ENCODE results near the gene LGALS3BP.

The LGALS3BP gene

DNA sequence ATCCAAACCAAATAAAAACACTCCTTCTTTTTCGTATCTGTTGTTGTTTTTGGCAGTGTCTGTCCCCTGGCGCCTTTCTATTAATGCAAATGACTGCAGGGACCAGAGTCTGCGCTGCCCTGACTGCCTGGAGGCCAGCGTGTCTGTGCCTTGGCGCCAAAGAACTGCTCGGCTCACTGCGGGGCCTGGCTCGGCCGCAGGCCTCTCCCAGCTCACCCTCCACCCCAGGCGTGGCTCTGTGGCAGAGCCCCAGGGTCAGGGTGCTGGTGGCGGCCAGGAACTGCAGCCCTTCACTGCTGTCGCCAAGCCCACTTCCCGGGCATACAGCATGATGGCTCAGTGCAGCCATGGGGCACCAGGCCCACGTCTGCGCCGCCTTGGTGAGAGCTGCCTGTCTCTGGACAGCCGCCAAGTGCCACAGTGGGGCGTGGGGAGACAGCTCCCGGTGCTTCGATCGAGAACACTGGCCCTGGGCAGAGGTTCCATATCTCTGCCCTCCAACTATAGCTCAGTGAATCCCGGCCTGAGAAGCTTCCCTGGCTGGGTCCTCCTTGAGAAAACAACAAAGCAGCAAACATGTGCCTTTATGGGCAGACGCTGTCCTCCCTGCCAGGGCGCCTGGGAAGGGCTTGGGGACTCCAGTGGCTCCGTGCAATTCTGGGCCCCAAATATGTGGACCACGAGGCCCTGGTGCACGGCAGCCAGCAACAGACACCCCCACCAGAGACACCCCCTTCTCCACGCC is 18.8 kb upstream of the LGALS3BP start:
- DNase-seq: no peak

DNA sequence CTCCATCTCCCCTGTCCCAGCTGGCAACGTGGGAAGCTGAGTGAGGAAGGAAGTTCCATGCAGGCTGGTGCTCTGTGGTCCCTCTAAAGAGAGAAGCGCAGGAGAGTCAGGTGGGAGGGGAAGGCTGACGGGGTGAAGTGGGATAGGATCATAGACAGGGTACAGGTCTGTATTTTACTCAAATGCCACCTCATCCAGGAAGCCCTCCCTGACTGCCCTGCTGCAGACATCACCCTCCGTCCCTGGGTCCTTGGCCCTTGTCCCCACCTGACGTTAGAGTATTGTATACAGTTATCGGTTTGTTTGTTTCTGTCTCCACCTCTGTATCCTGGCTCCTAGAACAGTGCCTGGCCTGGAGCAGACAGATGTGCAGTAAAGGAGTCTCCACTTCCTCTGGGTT is 18.2 kb upstream of the LGALS3BP start:
- no peak for DNase-seq

DNA sequence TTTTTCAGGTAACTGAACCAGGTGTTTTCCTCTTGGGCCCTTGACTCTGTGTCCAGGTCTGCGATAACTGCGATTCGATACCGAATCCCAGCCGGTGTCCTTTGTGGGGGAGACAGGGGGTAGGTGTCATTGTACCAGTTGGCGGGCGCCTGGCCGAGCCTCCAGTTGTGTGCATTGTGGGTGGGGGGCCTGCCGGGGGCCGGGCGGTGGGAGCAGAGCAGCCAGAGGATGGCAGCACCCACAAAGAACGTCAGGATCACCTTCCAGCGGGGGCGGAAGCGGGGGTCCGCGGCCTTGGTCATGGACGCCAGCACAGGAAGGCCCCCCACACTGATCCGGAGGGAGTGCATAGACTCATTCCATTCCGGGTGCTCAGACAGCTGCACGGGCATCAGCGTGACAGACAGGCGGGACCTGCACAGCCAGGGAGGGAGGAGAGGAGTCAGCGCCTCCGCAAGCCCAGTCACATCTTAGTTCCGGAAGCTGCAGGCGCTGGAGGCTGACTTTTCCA is 17.6 kb upstream of the LGALS3BP start:
- no peak for DNase-seq

DNA sequence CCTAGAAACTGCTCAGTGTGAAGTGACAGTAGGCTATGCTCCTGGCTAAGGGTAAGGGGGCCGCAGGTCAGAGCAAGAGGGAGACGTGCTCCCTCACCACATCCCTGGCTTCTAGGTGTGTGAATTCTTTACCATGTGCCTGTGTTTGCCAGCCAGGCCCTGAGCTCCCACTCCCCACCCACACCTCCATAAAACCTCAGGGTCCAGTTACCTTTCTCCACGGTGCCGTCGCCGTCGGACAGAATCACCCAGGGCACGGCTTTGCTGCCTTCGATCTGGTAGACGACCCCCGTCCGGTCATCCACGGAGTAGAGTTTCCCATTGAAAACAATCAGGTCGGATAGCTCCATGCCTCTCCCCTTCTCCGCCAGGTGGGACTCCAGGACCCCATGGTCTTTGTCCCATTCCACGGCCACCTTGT is 17.1 kb upstream of the LGALS3BP start:
- DNase-seq: no peak

DNA sequence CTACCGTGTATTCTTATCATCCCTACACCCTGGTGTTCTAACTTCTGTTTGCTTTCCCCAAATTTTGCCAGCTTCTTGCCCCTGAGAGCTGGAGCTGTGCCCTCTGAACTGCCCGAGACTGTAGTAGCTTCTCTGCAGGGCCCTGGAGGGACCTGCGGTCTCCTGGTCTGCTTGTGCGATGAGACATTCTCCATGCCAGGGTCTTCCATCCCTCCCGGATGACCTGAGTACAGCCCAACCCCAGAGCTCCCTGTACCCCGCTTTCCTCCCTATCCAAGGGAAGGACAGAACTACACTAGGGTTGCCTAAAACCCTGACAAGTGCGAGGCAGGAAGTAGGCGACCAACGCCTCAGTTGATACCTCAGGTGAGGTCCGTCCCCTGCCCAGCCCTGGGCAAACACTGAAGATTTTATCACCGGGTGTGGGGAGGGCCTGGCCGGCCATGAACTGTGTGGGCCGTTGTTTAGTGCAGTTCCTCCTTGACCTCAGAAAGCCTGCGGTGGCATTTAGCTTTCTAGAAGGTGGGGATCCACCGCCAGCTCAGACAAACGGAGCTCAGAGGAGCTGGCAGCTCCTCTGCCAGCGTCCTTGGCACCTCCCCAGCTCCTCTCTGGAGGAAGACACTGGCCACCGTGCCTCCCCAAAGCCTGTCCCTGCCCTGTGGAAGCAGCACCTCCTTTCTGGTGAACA is 16.2 kb upstream of the LGALS3BP start:
- DNase-seq: no peak

DNA sequence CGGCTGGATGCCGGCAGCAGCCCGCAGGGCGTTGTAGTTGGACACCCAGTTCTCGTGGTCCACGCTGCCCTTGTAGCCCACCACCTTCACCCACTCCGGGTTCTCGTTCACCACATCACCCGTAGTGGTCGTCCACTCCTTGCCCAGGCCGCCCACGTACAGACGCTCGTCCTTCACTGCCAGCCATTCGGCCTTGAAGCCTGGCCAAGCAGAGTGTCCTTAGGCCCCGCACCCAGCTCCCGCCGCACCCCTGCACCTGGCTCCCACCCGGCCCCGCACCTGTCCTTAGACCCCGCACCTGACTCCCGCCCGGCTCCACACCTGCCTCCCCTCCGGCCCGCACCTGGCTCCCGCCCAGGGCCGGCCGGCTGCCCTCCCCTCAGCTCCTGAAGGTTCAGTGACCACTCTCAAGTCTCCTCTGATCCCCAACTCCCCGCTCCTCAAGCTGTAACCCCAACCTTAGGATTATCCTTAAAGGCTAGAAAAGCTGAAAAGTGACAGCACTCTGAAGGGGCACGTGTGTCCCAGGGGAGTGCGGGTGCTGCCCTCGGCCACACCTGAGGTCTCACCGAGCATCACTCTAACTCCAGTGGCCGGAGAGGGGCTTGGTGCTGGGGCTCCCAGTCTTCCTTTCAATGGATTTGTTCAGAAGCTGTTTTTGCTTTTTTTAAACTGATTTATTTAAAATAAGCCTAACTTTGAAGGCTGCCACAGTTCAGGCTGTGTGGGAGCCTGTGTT is 15.5 kb upstream of the LGALS3BP start:
- no peak for DNase-seq

DNA sequence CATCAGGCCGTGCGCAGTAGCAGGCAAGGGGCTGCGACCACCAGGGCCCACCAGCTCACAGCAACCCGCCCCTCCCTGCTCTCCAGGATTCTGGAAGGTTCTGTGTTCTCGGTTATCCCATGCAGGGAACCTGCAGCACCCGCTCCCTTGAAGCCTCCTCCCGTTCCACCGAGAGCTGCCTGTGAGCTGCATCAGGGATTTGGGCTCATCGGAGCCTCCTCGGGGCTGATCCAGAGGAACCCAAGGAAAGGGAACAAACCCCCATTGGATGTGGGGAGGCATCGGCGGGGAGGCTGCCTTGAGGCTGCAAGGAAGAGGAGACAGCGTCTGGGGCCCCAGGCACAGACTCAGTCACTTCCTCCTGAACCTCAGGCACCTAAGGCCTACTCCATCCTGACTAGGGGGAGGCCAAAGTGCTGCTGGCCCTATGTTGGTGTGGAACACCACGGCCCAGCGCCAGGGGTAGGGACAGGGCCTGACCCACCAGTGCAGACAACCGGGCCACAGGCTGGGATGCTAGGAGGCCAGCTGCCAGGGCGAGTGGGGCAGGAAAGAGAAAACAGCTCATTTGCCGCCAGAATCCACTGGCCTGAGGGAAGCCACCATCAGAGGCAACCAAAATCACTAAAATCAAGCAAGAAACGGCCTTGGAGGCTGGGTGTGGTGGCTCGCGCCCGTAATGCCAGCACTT is 14.4 kb upstream of the LGALS3BP start:
- no peak for DNase-seq

DNA sequence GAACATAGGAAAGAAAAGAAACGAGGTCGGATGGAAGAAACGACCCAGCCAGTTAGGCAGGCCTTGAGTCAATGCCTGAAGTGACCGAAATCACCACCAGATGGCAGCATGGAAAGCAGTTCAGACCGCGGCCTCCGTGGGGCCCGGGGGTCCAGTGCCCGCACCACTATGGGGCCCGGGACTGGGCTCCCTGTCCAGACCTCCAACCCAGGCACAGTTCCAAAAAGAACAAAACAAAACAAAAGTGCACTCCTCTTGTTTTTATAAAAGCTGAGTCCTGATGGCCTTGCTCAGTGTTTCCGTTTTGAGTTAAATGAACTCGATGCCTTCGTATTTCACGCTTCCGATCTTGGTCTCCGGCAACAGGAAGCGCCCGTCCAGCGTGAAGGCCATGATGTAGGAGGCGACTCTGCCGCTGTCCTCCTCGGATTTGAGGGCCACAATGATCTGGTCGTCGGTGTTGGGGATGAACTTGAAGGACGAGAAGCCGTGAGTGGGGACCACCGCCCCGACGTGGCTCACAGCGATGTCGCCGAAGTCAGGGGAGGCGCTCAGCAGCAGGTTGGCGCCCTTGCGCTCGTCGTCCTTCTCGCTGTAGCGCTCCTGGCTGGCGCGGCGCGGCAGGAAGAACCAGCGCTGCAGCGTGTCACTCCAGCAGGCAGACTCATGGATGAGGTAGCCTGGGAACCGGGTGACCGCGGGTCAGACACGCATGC is 13.7 kb upstream of the LGALS3BP start:
- DNase-seq: peak; percentile 45

DNA sequence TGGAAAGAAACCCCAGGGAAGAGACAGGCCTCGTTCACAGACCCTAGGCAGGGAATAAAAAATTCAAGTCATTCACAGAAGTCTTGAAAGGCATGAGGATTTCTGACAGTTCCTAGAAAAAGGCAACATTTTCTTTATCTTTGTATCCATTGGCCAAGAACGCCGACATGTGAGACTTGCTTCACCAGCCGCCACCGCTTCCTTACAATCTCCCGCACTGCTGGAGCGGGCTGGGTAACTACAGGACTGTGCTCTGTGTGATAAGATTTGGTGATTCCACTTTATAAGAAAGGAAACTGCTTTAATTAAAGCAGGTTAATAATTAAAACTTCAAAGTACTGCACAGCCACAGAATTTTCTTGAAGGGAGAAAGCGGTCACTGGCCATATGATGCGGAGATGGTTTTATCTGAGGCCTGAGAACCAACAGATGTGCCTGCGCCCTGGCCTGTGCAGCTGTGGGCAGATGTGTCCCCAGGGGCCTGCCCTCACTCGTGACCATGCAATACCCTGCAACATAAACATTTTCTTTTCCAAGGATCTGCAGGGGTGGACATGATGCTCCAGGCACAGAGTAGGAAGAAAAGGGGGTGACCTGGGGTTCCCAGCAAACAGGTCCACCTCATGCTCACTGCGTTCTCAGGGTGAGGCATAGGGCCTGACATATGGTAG is 13.0 kb upstream of the LGALS3BP start:
- no peak for DNase-seq

DNA sequence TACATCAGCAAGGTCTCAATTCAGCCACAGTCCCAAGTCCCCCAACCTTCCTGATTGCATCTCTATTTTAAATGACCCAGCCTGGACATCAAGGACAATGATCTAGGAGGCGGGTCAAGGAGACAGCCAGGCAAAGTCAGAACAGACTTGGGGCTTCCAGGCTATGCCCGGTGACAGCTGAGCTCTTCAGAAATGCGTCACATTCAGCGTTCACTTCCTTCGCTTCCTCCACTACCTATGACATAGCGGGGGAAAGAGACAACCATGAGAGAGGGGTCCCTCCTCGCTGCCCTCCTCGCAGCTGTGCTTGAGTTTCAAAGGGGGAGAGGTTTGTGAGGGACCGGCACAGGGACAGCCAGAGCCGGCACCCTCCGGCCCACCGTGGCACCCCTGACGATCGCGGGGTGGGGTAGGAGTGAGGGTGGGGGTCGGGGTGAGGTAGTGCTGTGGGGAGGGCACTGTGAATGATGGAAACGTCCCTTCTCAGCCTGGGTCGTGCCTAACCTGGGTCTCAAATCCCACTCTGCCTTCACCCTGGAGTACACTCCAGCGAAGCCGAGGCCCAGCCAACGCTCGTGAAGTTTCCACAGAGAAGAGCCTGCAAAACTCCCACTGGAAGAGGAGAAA is 12.3 kb upstream of the LGALS3BP start:
- DNase-seq: no peak

DNA sequence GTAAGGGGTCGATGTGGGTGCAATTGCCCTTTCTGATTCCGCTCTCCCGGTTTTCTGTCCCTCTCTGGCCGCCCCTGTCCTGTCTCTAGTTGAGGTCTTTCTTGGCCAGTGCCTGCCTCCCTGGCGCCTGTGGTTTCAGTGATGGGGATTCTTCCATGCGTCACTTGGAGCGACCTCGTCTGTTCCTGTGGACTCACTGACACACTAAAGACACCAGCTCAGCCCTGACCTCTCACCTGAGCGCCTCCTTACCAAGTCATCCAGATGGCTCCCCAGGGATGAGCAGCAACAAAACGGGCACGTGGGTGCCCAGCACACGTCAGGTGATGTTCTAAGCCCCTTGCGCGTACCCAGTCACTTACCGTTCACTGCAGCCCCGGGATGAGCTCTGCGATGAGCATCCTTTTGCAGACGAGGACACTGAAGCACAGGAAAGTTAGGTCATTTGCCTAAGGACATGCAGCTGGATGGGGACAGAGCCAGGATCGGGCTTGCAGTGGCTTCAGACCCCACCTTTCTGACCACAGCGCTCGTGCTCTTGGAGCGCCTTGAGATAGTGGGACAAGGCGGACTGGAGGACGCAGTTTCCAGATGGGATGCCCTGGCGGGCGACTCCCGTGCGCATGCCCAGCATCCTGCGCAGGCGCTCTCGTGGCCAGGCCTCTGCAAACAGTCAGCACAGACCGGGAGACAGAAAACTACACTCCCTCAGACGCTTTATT is 11.5 kb upstream of the LGALS3BP start:
- no peak for DNase-seq

DNA sequence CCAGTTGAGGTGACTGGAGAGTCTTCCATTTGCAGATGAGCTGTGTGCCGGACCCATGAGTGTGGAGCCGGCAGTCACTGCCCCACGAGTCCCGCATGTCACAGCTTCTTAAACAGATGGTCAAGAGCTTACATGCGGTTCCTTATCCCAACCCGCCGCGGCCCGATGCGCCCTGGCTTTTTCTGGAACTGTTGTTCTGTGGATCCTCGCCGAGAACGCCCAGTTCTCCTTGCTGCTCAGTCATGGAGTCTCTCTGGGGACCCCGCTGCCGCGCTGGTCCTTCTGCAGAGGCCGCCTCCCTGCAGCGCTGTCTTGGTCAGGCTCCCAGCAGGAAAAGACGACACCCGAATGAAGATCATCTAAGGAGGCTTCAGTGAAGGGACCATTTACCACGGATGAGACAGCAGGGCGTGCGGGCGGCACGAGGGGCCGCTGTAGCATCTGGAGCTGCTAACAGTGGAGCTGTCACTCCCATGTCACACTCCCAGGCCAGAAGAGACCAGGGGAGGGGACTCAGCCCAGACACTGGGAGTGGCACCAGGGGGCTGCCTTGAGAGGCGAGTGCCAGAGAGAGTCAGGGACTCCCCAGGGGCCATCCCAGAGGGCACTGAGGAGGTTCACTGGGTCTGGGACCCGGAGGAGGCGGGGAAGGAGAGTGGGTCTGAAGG is 10.8 kb upstream of the LGALS3BP start:
- no peak for DNase-seq

DNA sequence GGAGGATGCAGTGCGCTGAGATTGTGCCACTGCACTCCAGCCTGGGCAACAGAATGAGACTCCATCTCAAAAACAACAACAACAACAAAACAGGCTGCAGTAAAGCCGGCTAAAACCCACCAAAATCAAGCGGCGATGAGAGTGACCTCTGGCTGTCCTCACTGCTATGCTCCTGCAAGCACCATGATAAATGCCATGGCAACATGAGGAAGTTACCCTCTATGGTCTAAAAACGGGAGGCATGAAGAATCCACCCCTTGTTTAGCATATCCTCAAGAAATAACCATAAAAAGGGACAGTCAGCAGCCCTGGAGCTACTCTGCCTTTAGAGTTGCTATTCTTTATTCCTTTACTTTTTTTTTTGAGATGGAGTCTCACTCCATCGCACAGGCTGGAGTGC is 8.4 kb upstream of the LGALS3BP start:
- no peak for DNase-seq

DNA sequence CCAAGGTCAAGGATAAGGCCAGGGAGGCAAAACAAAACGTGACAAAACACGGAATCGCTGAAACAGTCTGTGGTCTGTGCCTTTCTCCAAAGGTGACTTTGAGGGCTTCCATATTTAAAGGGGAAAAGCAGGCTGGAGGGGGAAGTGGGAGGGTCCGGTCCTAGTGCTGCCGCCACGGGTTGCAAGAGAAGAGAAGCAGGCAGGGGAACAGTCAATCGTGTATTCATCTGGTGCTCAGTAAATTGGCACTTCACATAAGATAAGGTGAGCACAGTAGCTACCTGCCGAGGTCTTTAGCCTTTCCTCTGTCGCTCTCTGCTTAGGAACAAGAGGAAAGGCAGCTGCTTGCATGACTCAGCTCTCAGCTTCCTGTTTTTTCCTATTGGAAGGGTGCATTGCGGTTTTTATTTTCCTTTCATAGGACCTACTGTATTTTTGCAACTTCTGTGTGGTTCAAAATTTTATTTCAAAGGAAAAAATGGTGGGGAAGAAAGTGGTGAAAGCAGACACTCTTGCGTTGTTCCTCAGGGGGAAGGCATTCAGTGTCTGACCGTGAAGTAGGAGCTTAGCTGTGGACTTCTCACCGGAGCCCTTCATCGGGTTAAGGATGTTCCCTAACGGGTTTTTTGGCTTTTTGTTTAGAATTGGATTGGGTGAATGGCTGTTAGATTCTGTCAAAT is 7.1 kb upstream of the LGALS3BP start:
- no peak for DNase-seq

DNA sequence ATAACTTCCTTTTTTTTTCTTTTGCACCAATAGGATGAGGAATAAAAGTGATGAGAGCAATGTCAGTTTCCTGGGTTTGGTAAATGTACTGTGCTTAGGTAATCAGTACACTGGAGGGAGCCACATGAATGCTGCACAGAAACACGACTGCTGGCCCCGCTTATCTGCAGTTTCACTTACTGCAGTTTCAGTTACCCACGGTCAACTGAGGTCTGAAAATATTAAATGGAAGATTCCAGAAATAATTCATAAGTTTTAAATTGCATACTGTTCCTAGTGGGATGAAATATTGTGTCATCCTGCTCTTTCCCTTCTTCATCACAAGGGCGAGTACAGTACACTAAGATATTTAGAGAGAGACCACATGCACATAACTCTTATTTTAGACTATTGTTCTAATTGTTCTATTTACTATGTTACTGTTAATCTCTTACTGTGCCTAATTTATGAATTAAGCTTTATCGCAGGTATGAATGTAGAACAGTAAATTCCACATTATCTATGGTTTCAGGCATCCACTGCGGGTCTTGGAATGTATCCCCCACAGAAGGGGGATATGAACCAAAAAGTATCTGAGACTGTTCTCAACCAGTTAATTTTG is 6.4 kb upstream of the LGALS3BP start:
- no peak for DNase-seq

DNA sequence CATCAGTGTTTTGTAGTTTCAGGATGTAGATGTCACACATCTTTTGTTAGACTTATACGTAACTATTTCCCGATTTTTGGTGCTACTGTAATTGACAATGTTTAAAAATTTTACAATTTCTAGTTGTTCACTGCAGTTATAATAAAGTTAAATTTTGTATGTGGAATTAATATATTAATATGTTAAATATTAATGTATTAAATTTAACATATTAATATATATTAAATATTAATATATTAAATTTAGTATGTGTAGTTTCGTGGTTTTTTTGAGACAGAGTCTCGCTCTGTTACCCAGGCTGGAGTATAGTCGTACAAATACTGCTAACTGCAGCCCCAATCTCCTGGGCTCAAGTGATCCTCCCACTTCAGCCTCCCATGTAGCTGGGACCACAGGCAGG is 5.7 kb upstream of the LGALS3BP start:
- no peak for DNase-seq

DNA sequence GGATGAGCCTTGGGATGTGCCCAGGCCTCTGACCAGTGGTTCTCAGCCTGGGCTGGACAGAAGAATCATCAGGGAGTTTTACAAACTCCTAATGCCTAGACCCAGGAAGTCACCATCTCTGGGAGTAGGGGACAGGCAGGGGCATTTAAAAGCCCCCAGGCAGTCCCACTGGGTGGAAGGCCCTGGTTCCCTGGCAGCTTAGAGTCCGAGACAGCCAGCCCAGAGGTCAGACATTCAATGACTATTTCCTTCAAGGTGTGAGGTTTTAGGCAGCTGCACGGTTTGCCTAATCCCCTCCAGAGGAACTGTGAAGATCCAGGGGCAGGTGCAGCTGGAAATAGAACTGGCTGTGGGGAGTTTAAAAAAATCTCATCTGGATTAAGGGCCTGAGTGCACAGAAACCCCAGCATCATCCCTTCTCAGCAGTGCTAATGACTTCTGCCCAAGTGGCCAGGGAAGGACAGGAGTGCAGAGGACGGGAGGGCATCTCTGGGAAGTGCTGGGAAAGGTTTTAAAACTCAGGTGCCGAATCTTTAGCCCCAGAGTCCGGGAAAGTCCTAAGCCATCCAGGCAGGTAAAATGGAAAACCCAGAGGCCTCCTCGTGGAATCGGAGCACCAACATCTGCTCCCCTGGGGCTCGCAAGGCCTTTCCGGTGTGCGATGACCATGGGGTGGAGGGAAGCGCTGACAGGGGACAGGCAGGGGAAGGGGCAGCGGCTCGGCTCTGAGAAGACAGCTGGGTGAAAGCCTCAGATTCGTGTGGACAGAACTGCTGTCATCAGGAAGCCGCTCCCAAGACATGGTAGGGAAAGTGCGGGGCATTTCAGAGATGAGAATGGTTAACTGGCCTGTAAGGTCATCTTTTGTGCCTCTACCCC is 1.5 kb upstream of the LGALS3BP start:
- no peak for DNase-seq

DNA sequence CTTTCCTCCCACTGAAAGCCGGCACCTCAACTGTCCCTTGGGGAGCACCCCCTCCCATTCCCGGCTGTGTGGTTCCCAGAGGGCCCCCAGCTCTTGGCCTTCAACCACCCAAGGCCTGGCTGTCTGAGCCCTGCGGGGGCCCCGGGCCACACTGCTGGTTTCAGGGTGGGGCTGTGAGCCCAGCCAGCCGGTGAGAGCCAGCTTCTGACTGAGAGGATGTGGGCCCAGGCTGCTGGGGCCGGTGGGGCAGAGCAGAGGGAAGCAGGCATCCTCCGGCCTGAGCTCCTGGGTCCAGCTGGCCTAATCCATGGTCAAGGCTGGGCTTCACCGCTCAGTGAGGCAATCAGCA is 875 bp upstream of the LGALS3BP start:
- DNase-seq: no peak

All from activated T-cell treated with anti-CD3 and anti-CD28 coated beads for 4 hours (primary cell).